Mesenchymal stem cell (in vitro differentiated cells and primary cell): Measurements from ENCODE around the gene GGT7.
"Not testable (repeated sequence)": the region's sequence is repeated elsewhere in the genome, so short reads cannot be mapped to it uniquely, and the experiment has no call there.

Source experiments
- DNase-seq: peaks from one replicate; pipeline ENCODE4 v3.0.0-alpha.2; 2013
- H2AFZ ChIP-seq: one replicate; pipeline ENCODE4 v1.6.1; 2013; ENCODE audit warnings: low read depth, mild to moderate bottlenecking, control low read depth, inconsistent platforms, low read length, moderate library complexity
- H2AK5ac ChIP-seq: 2 replicates; pipeline ENCODE4 v1.6.1; 2013; ENCODE audit warnings: low read length, moderate library complexity, mild to moderate bottlenecking, inconsistent platforms; ENCODE audit not compliant: severe bottlenecking
- H2BK120ac ChIP-seq: one replicate; pipeline ENCODE4 v1.6.1; 2013; ENCODE audit warnings: low read depth, mild to moderate bottlenecking, inconsistent platforms, low read length, moderate library complexity
- H2BK12ac ChIP-seq, 2 experiments: one replicate each; pipeline ENCODE4 v1.6.1; 2013; ENCODE audit warnings: inconsistent platforms in 2 of 2, low read length in 2 of 2, mild to moderate bottlenecking in 2 of 2, moderate library complexity in 2 of 2, control low read depth in 1 of 2
- H2BK15ac ChIP-seq: one replicate; pipeline ENCODE4 v1.6.1; 2013; ENCODE audit warnings: mild to moderate bottlenecking, low read depth, inconsistent platforms; ENCODE audit not compliant: poor library complexity, severe bottlenecking
- H2BK5ac ChIP-seq: 2 replicates; pipeline ENCODE4 v1.6.1; 2013; ENCODE audit warnings: low read depth, mild to moderate bottlenecking, low read length, control low read depth, inconsistent platforms; ENCODE audit not compliant: poor library complexity, severe bottlenecking
- H3K14ac ChIP-seq, 2 experiments: one replicate each; pipeline ENCODE4 v1.6.1; 2013; ENCODE audit warnings: inconsistent platforms in 2 of 2, low read length in 2 of 2, control low read depth in 1 of 2, mild to moderate bottlenecking in 1 of 2, moderate library complexity in 1 of 2
- H3K18ac ChIP-seq, 2 experiments: one replicate each; pipeline ENCODE4 v1.6.1; 2013; ENCODE audit warnings: inconsistent platforms in 2 of 2, low read length in 2 of 2, control low read depth in 1 of 2, low read depth in 1 of 2, mild to moderate bottlenecking in 1 of 2
- H3K23ac ChIP-seq, 2 experiments: one replicate each; pipeline ENCODE4 v1.6.1; 2013; ENCODE audit warnings: inconsistent platforms in 2 of 2, low read length in 2 of 2, mild to moderate bottlenecking in 2 of 2, moderate library complexity in 2 of 2, control low read depth in 1 of 2
- H3K27ac ChIP-seq: 2 replicates; pipeline ENCODE4 v1.5.1; 2013; ENCODE audit warnings: mild to moderate bottlenecking, moderate library complexity, low read length, control low read depth, inconsistent platforms; ENCODE audit not compliant: poor library complexity, severe bottlenecking
- H3K27me3 ChIP-seq, 2 experiments: 2 replicates each; pipeline versions ENCODE4 v1.6.1 to v1.7.0; 2013; ENCODE audit warnings: low read length in 2 of 2, mild to moderate bottlenecking in 2 of 2, moderate library complexity in 2 of 2, control low read depth in 1 of 2, inconsistent platforms in 1 of 2; ENCODE audit not compliant: control insufficient read depth in 1 of 2, insufficient read depth in 1 of 2
- H3K36me3 ChIP-seq, 2 experiments: 2 replicates each; pipeline versions ENCODE4 v1.6.1 to v1.7.0; 2013; ENCODE audit warnings: low read length in 2 of 2, control low read depth in 1 of 2, inconsistent platforms in 1 of 2, low read depth in 1 of 2, mild to moderate bottlenecking in 1 of 2; ENCODE audit not compliant: insufficient read depth in 2 of 2, control insufficient read depth in 1 of 2
- H3K4ac ChIP-seq, 2 experiments: one replicate each; pipeline ENCODE4 v1.6.1; 2013; ENCODE audit warnings: inconsistent platforms in 2 of 2, low read length in 2 of 2, mild to moderate bottlenecking in 2 of 2, moderate library complexity in 2 of 2, control low read depth in 1 of 2, low read depth in 1 of 2
- H3K4me1 ChIP-seq: 2 replicates; pipeline ENCODE4 v1.6.1; 2013; ENCODE audit warnings: low read depth, low read length, control low read depth; ENCODE audit not compliant: control insufficient read depth, insufficient read depth
- H3K4me2 ChIP-seq: 2 replicates; pipeline ENCODE4 v1.6.1; 2013; ENCODE audit warnings: low read length, mild to moderate bottlenecking, inconsistent platforms; ENCODE audit not compliant: poor library complexity, severe bottlenecking
- H3K4me3 ChIP-seq, 2 experiments: 2 replicates each; pipeline versions ENCODE4 v1.5.1 to v1.7.0; 2013; ENCODE audit warnings: low read length in 2 of 2, mild to moderate bottlenecking in 2 of 2, control low read depth in 1 of 2, low read depth in 1 of 2; ENCODE audit not compliant: insufficient read depth in 1 of 2
- H3K79me1 ChIP-seq: replicated peaks from 2 replicates; pipeline ENCODE4 v1.6.1; 2013; ENCODE audit warnings: mild to moderate bottlenecking, control low read depth, low read length, inconsistent platforms; ENCODE audit not compliant: poor library complexity, severe bottlenecking
- H3K9ac ChIP-seq: 2 replicates; pipeline ENCODE4 v1.7.0; 2013; ENCODE audit warnings: mild to moderate bottlenecking, low read length, moderate library complexity
- H3K9me3 ChIP-seq: 2 replicates; pipeline ENCODE4 v1.7.0; 2013; ENCODE audit warnings: mild to moderate bottlenecking, low read length; ENCODE audit not compliant: control insufficient read depth
- H4K8ac ChIP-seq: one replicate; pipeline ENCODE4 v1.6.1; 2013; ENCODE audit warnings: inconsistent platforms, mild to moderate bottlenecking, low read length, moderate library complexity
- H4K91ac ChIP-seq: one replicate; pipeline ENCODE4 v1.6.1; 2013; ENCODE audit warnings: mild to moderate bottlenecking, low read length, inconsistent platforms
- WGBS: methylation state at CpG from one replicate; pipeline ENCODE4 v1.1.7; 2013; ENCODE audit warnings: mixed read lengths; 5-methylcytosine and 5-hydroxymethylcytosine counted together

Gene GGT7

DNA sequence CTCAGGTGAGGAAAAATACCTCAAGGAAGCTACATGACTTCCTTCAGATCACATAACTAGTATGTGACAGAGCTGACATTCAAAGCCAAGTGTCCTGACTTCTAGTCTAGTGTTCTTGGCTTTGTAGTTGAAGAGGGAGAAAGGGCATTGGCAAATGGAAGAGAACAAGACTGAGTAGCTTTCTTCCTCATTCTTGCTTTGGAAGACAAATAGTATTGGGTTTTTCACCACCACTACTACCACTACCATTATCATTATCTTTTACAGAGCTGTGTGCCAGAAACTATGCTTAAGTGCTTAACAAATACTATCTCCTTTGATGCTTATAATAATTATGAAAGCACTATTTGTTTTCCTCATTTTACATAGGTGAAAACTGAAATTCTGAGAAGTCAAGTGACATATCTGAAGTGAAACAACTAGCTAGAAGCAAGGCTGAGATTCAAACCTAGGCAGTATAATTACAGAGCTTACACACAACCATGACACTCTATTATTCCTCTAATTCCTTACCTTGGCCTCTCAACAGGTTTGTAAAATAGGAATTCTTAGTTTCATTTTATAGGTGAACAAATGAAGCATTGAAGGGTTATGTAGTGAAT is 10.5 kb upstream of the GGT7 start:
- Histone ChIP-seq H3K9me3 (no peaks in the 10 kb centered on the region), H2BK5ac (no peak overlapping the region), H3K36me3 (peaks cover 7 to 41% of the 10 kb centered on the region in 2 experiments), H2AFZ (no peak overlapping the region), H3K4me3 (no peak overlapping the region), H2BK120ac (no peak overlapping the region), H2BK12ac (no peak overlapping the region), H3K23ac (no peak overlapping the region), H3K79me1 (peaks cover 8% of the 10 kb centered on the region), H3K27me3 (no peaks in the 10 kb centered on the region), H3K27ac (no peak overlapping the region), H2BK15ac (no peak overlapping the region), H3K4ac (no peak overlapping the region), H3K9ac (no peak overlapping the region), H3K4me2 (no peak overlapping the region), H3K18ac (no peak overlapping the region), H4K91ac (no peak overlapping the region), H3K4me1 (peaks cover 2% of the 10 kb centered on the region), H2AK5ac (no peak overlapping the region), H4K8ac (no peak overlapping the region), H3K14ac (no peak overlapping the region)
- DNase-seq = no peak

DNA sequence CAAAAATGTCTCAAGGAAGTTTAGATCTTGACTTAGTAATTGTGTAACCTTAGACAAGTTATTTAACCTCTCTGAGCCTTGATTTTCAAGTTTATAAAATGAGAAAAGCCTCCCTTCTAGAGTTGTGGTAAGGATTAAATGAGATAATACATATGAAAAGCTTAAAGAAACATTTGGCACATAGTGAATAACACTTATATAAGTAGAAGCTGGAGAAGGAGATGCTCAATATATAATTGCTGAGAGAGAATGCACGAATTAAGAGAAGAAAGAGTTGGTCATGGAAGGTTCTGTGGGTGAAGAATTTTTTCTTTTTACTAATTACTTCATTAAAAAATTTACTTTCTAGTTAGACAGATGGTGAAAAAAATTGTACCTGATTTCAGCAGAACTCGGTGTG is 9.0 kb upstream of the GGT7 start:
- Histone ChIP-seq H2BK5ac (no peak overlapping the region), H3K4me2 (no peak overlapping the region), H3K27ac (no peak overlapping the region), H3K36me3 (peaks cover 7 to 35% of the 10 kb centered on the region in 2 experiments), H2AK5ac (no peak overlapping the region), H3K79me1 (peaks cover 15% of the 10 kb centered on the region), H2AFZ (no peak overlapping the region), H3K4me3 (no peak overlapping the region), H3K4ac (no peak overlapping the region), H3K27me3 (no peaks in the 10 kb centered on the region), H2BK120ac (no peak overlapping the region), H3K9ac (no peak overlapping the region), H3K18ac (no peak overlapping the region), H3K9me3 (no peaks in the 10 kb centered on the region), H3K14ac (no peak overlapping the region), H4K8ac (no peak overlapping the region), H2BK12ac (no peak overlapping the region), H3K4me1 (peaks cover 5% of the 10 kb centered on the region), H4K91ac (no peak overlapping the region), H3K23ac (no peak overlapping the region), H2BK15ac (no peak overlapping the region)
- DNase-seq = no peak
- whole genome bisulfite sequencing = 91% methylated on average over 1 of the region's 2 CpGs

DNA sequence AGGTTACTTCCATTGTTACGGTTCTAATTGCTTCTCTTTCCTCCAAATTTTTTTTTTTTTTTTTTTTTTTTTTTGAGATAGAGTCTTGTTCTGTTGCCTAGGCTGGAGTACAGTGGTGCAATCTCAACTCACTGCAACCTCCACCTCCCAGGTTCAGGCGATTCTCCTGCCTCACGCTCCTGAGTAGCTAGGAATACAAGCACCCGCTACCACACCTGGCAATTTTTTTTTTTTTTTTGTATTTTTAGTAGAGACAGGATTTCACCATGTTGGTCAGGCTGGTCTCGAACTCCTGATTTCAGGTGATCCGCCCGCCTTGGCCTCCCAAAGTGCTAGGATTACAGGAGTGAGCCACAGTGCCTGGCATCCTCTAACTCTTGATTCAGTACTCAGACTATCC is 8.3 kb upstream of the GGT7 start:
- H2BK12ac ChIP-seq = not testable (repeated sequence)
- WGBS = 98% methylated on average over 5 of the region's 7 CpGs

DNA sequence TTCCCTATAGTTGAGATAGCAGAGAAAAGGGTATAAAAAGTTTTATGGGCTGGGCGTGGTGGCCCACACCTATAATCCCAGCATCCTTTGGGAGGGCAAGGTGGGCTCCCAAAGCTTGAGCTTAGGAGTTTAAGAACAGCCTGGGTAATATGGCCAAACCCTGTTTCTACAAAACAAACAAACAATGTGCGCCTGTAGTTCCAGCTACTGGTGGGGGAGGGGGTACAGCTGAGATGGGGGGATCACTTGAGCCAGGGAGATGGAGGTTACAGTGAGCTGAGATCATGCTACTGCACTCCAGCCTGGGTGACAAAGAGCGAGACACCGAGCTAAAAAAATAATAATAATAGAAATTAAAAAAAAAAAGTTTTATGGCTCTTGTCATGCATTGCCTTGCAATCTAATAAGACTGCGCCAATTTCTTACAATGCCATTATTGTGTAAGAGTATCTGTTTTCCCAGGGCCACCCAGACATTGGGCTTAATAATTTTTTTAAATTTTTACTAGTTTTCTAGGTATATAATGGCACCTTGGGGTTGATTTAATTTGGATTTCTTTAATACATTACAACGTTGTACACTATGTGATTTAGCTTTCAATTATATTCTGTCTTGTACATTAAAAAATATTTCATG is 7.7 kb upstream of the GGT7 start:
- Histone ChIP-seq H3K27me3 (no peaks in the 10 kb centered on the region), H3K9me3 (no peaks in the 10 kb centered on the region), H4K91ac (no peak overlapping the region), H2AFZ (no peak overlapping the region), H3K18ac (no peak overlapping the region), H3K9ac (no peak overlapping the region), H3K4me1 (peaks cover 9% of the 10 kb centered on the region), H3K27ac (no peak overlapping the region), H3K23ac (no peak overlapping the region), H2AK5ac (no peak overlapping the region), H3K4ac (no peak overlapping the region), H3K4me3 (no peak overlapping the region), H3K14ac (peak overlapping the region in 1 of 2 experiments; percentile 60), H2BK5ac (no peak overlapping the region), H4K8ac (no peak overlapping the region), H2BK120ac (peak overlapping the region; percentile 49), H3K4me2 (peak overlapping the region; percentile 11), H2BK15ac (no peak overlapping the region), H3K36me3 (peaks cover 7 to 27% of the 10 kb centered on the region in 2 experiments), H3K79me1 (peaks cover 17% of the 10 kb centered on the region), H2BK12ac (no peak overlapping the region)
- 96% methylated on average over 3 of the region's 6 CpGs for WGBS
- no peak for DNase-seq

More for the DNA sequence above, 8.3 kb upstream of the GGT7 start:
- H3K27me3 ChIP-seq, H2AK5ac ChIP-seq, H2AFZ ChIP-seq, H3K4ac ChIP-seq, DNase-seq, H4K91ac ChIP-seq, H3K4me2 ChIP-seq, H3K14ac ChIP-seq, H3K18ac ChIP-seq, H3K9me3 ChIP-seq, H2BK5ac ChIP-seq, H3K4me1 ChIP-seq, H3K9ac ChIP-seq, H3K4me3 ChIP-seq, H4K8ac ChIP-seq, H3K23ac ChIP-seq, H2BK120ac ChIP-seq, H2BK15ac ChIP-seq, H3K27ac ChIP-seq: not testable (repeated sequence)
- H3K36me3 ChIP-seq = peaks cover 7 to 33% of the 10 kb centered on the region in 2 experiments
- peaks cover 17% of the 10 kb centered on the region for H3K79me1 ChIP-seq
